ENCODE data around the gene GDF10. TPM values are rescaled to one million over a fixed set of nuclear protein-coding genes. Genes with fewer than 3 reads are reported as not detected.

GDF10 gene
- 3.0 TPM for total RNA-seq

GRCh38 chr10:47299611-47300428 is at the start of gene GDF10:
Gene GDF10, plus strand, starts transcription at chr10:47300197. Its CDS starts 455 bp downstream, at chr10:47300652.

GRCh38 chr10:47322300-47323061 is 22.5 kb downstream of the GDF10 start, which contains the start of gene GDF2:
Gene GDF2, plus strand, starts transcription at chr10:47322454. Its CDS starts 215 bp downstream, at chr10:47322669.

GRCh38 chr10:47348138-47348651 is 48.2 kb downstream of the GDF10 start, which contains the start of gene RBP3:
Gene RBP3, plus strand, starts transcription at chr10:47348363. Its CDS starts 122 bp downstream, at chr10:47348485.

Other genes starting within 250 kb of the GDF10 start
- gene GDF2, start 22.3 kb downstream of the GDF10 start, total RNA-seq: 0.23 TPM
- not detected for gene RBP3, start 48.2 kb downstream of the GDF10 start, total RNA-seq
- 1.6 TPM for gene ZNF488, start 84.1 kb downstream of the GDF10 start, total RNA-seq
- not detected for gene ANXA8, start 183.9 kb downstream of the GDF10 start, total RNA-seq
- gene FAM25G, start 191.5 kb downstream of the GDF10 start, total RNA-seq: not detected
- gene AGAP9, start 223.4 kb downstream of the GDF10 start, total RNA-seq: 1.6 TPM

All from diencephalon (tissue), 1 donor.